KOPT-K1 (cell line): ENCODE results near the gene TMEM167A.

Experiments used
- H3K27ac ChIP-seq: fragments of 200-600 bp; sonication (generic); 2 replicates; pipeline ENCODE4 v1.5.1; 2016; ENCODE audit warnings: antibody characterized with exemption, mild to moderate bottlenecking, low read depth, low read length; ENCODE audit not compliant: poor library complexity, severe bottlenecking
- H3K36me3 ChIP-seq: fragments of 200-600 bp; sonication (generic); 2 replicates; pipeline ENCODE4 v1.5.1; 2017; ENCODE audit warnings: antibody characterized with exemption, mild to moderate bottlenecking, low read length, moderate library complexity; ENCODE audit not compliant: insufficient read depth
- H3K9me3 ChIP-seq: fragments of 200-600 bp; sonication (generic); 2 replicates; pipeline ENCODE4 v1.5.1; 2017; ENCODE audit warnings: antibody characterized with exemption, low read length, mild to moderate bottlenecking; ENCODE audit not compliant: insufficient read depth, poor library complexity, severe bottlenecking

Gene TMEM167A

GRCh38 chr5:83034036-83034435 is 43.2 kb downstream of the TMEM167A start:
- H3K27ac ChIP-seq, result no peak overlapping the region
- H3K36me3 ChIP-seq, result no peaks in the 10 kb centered on the region
- no peaks in the 10 kb centered on the region for H3K9me3 ChIP-seq

GRCh38 chr5:83031381-83031780 is 45.8 kb downstream of the TMEM167A start:
- H3K9me3 ChIP-seq, result no peaks in the 10 kb centered on the region
- H3K36me3 ChIP-seq, result no peaks in the 10 kb centered on the region
- H3K27ac ChIP-seq, result no peak overlapping the region

DNA sequence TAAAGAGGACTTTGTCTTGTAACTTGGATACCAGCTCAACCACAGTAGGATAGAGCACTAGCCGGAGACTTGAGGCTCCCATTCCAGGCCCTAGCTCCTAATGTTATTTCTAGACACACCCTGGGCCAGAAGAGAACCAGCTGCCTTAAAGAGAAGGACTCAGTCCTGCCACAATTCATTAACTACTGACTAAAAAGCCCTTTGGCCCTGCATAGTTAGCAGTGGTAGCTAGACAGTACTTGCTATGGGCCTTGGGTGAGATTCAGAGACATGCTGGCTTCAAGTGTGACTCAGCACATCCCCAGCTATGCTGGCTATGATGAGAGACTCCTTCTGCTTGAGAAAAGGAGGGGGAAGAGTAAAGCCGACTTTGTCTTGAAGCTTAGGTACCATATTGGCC is 47.3 kb downstream of the TMEM167A start:
- no peak overlapping the region for H3K27ac ChIP-seq
- H3K36me3 ChIP-seq, result no peaks in the 10 kb centered on the region
- H3K9me3 ChIP-seq, result no peaks in the 10 kb centered on the region

GRCh38 chr5:83026930-83027687 is 50.1 kb downstream of the TMEM167A start:
- Histone ChIP-seq H3K27ac (no peak overlapping the region), H3K36me3 (no peaks in the 10 kb centered on the region), H3K9me3 (no peaks in the 10 kb centered on the region)

DNA sequence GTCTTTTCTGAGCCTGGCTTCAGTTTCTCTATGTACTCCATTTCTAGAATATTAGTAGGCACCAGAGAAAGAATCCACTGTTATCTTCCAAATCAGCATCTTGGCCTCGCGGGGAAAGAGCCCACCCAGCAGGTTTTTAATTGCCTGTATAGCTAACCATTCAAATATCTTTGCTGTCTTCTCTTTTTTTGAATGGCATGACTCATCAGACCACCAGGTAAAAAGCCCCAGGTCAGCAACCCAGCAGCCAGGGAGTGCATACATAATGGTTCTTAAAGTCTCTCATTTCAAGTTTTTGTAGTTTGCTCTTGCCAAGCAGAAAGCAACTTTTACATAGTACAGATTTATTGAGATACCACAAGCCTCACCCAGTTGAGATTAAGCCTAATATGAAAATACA is 50.7 kb downstream of the TMEM167A start:
- Histone ChIP-seq H3K9me3 (no peaks in the 10 kb centered on the region), H3K27ac (no peak overlapping the region), H3K36me3 (no peaks in the 10 kb centered on the region)

DNA sequence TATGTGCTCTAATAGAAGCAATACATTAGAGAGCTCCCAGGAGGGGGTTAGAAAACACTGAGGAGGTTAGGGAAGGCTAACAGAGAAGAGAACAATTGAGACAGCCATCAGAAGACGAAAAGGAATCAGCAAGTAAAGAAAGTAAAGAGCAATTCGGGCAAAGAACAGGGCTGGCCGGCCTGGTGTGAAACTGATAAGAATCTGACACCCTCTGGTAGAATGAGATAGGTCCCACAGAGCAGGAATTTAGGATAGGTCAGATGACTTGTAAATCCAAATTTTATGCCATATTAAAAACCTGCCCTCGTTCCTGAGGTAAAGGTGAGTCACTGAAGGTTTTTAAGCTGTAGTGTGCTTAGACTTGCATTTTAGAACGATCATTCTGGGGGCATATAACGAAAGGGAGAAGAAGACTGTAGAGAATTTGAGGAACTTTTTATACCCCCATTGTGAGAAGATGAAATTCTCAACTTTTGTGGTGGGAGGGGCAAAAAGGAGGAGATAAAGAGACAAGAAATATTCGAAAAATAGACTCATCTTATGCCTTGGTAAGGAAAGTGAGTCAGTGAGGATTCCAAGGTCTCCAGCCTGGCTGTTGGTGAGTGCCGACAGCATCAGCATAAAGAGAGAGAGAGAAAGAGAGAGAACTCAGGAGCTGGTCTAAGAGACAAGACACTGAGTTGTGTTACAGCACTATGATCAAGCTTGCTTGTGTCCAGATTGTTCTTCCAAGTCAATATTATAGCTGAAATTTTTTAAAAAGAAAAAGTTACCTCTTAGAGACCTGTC is 51.3 kb downstream of the TMEM167A start:
- no peaks in the 10 kb centered on the region for H3K36me3 ChIP-seq
- no peak overlapping the region for H3K27ac ChIP-seq
- no peaks in the 10 kb centered on the region for H3K9me3 ChIP-seq

DNA sequence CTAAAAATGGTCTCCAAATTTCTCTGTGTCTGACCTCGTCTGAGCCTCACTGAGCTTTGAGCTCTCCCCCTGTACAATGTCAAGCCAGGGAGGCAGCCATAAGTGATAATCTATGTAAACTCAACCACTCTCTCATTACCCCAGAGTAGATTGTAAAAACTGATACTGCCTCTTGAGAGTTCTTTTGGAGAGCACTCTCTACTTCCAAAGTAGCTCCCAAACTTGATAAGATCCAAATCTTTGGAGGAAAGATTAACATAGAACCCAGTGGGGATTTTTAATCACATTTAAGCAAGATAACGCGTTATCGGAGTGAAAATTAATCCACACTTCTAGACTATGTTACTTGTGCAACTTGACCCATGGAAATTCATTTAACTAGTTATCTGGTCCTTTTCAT is 54.9 kb downstream of the TMEM167A start:
- no peaks in the 10 kb centered on the region for H3K9me3 ChIP-seq
- no peaks in the 10 kb centered on the region for H3K36me3 ChIP-seq

GRCh38 chr5:83015676-83016075 is 61.5 kb downstream of the TMEM167A start:
- Histone ChIP-seq H3K36me3 (no peaks in the 10 kb centered on the region), H3K27ac (no peak overlapping the region), H3K9me3 (peaks cover 8% of the 10 kb centered on the region)

More for the DNA sequence above, 54.9 kb downstream of the TMEM167A start:
- no peak overlapping the region for H3K27ac ChIP-seq

DNA sequence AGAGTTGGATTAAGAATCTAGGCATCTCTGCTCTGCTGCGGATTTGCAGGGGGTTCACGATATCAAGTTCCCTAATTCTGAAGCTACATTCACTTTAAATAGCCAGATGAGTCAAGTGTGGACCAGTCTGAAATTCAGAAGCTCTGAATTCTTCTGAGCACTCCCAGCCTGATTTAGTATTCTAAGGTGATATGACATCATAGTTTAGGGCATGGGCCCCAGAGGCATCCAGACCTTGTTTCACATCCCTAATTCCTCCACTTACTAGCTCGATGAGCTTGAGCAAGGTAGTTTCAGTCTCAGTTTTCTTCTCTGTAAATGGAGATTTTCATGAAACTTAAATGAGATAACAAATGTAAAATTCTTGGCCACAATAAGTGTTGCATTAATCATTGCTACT is 65.2 kb downstream of the TMEM167A start:
- Histone ChIP-seq H3K9me3 (peaks cover 8% of the 10 kb centered on the region), H3K36me3 (no peaks in the 10 kb centered on the region), H3K27ac (no peak overlapping the region)

GRCh38 chr5:83009408-83009807 is 67.8 kb downstream of the TMEM167A start:
- Histone ChIP-seq H3K36me3 (no peaks in the 10 kb centered on the region), H3K27ac (no peak overlapping the region), H3K9me3 (peaks cover 8% of the 10 kb centered on the region)

DNA sequence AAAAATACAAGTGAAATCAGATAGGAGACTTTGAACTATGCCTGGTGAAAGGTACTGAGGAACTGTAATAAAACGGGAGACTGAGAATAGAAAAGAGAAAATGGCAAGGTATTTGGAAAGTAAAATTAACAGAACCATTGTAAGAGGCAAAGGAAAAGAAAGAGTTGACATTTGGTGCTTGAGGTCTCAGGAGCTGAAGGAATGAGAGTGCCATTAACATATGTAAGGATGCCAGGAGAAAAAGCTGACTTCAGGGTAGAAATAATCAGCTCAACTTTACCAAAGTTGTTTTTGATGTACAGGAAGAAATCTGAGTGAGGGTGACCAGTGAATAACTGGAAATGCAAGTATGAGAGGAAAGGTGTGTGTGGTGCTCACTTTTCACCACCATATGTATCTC is 69.4 kb downstream of the TMEM167A start:
- Histone ChIP-seq H3K9me3 (peaks cover 8% of the 10 kb centered on the region), H3K27ac (no peak overlapping the region), H3K36me3 (no peaks in the 10 kb centered on the region)

DNA sequence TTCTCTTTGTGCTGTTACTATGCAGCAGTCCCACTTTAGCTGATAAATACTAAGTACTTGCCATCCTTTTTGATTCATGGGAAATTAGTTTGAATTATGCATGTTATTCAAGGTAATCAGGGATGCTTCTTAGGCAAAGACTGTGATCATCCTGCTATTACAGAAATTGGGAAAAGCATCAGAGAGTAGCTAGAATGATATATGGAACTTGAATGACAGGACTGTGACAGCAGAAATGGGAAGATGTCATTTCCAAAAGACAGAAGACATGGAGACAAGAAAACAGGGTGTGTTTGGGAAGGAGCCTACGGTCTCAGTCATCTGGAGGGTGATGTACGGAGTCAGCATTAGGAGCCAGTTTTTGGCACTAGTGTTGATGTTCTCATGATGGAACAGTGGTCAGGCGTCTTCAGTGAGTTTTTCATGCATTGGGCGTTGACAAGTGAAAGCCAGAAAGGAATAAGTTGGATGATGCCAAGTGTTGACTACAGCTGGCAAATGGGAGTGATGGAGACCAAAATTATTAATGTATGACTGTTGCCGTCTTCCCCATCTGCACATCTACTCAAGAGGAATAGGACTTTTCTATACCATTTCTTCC is 70.4 kb downstream of the TMEM167A start:
- Histone ChIP-seq H3K36me3 (no peaks in the 10 kb centered on the region), H3K9me3 (peaks cover 3% of the 10 kb centered on the region), H3K27ac (no peak overlapping the region)

- Histone ChIP-seq H3K27ac (no peak overlapping the region), H3K9me3 (no peaks in the 10 kb centered on the region), H3K36me3 (no peaks in the 10 kb centered on the region)
These were observed 73.4 kb downstream of the TMEM167A start for GRCh38 chr5:83003791-83004190.
